Measurements from ENCODE around the gene TTLL12.

The TTLL12 gene

GRCh38 chr22:43171607-43172006 lies 15.3 kb downstream of the TTLL12 start:
- intact Hi-C loops (cut with DNase I; ENCODE audit: low total_unique reads), result no loop called here
- no peak overlapping the region for H3K4me3 ChIP-seq
- no peak for DNase-seq

GRCh38 chr22:43171019-43171491 lies 15.9 kb downstream of the TTLL12 start:
- Histone ChIP-seq H3K36me3 (peaks cover 42 to 97% (median 73%) of the 10 kb centered on the region in 3 donors), H3K4me1 (peaks cover 0 to 7% (median 5%) of the 10 kb centered on the region in 4 donors), H3K9me3 (no peaks in the 10 kb centered on the region), H3K27ac (no peak overlapping the region), H3K27me3 (no peaks in the 10 kb centered on the region), H3K4me3 (no peak overlapping the region)
- no peak for DNase-seq
- intact Hi-C loops (cut with DNase I; ENCODE audit: low total_unique reads), result no loop called here
- no peak for TF ChIP-seq CTCF (IDR thresholded peaks at IDR 0.05)

More at GRCh38 chr22:43171607-43172006, 15.3 kb downstream of the TTLL12 start:
- peaks cover 0 to 7% (median 5%) of the 10 kb centered on the region in 4 donors for H3K4me1 ChIP-seq
- H3K9me3 ChIP-seq, result no peaks in the 10 kb centered on the region
- TF ChIP-seq CTCF (IDR thresholded peaks at IDR 0.05), result no peak
- H3K27ac ChIP-seq, result no peak overlapping the region
- H3K27me3 ChIP-seq, result no peaks in the 10 kb centered on the region
- peaks cover 42 to 99% (median 73%) of the 10 kb centered on the region in 3 donors for H3K36me3 ChIP-seq

GRCh38 chr22:43170131-43170480 lies 16.8 kb downstream of the TTLL12 start:
- Histone ChIP-seq H3K4me1 (peaks cover 0 to 7% (median 5%) of the 10 kb centered on the region in 4 donors), H3K27ac (no peak overlapping the region), H3K4me3 (no peak overlapping the region), H3K27me3 (no peaks in the 10 kb centered on the region), H3K9me3 (no peaks in the 10 kb centered on the region), H3K36me3 (peaks cover 42 to 88% (median 68%) of the 10 kb centered on the region in 3 donors)
- TF ChIP-seq CTCF (IDR thresholded peaks at IDR 0.05), result no peak
- intact Hi-C loops (cut with DNase I; ENCODE audit: low total_unique reads), result no loop called here
- DNase-seq, result no peak

- TF ChIP-seq CTCF (IDR thresholded peaks at IDR 0.05), result no peak
- no peak overlapping the region for H3K4me3 ChIP-seq
- intact Hi-C loops (cut with DNase I; ENCODE audit: low total_unique reads), result no loop called here
- H3K4me1 ChIP-seq, result peaks cover 0 to 10% (median 5%) of the 10 kb centered on the region in 4 donors
- H3K27me3 ChIP-seq, result no peaks in the 10 kb centered on the region
- H3K27ac ChIP-seq, result no peak overlapping the region
- peaks cover 38 to 82% (median 62%) of the 10 kb centered on the region in 3 donors for H3K36me3 ChIP-seq
- DNase-seq, result no peak
- H3K9me3 ChIP-seq, result no peaks in the 10 kb centered on the region
These were observed 17.4 kb downstream of the TTLL12 start for GRCh38 chr22:43169310-43170130.

- H3K9me3 ChIP-seq, result no peaks in the 10 kb centered on the region
- no peak for DNase-seq
- TF ChIP-seq CTCF (IDR thresholded peaks at IDR 0.05), result no peak
- peaks cover 32 to 75% (median 55%) of the 10 kb centered on the region in 3 donors for H3K36me3 ChIP-seq
- peak overlapping the region in 1 of 2 donors; percentile 24 for H3K27ac ChIP-seq
- intact Hi-C loops (cut with DNase I; ENCODE audit: low total_unique reads), result no loop called here
- no peak overlapping the region for H3K4me3 ChIP-seq
- peaks cover 0 to 18% (median 6%) of the 10 kb centered on the region in 4 donors for H3K4me1 ChIP-seq
- H3K27me3 ChIP-seq, result no peaks in the 10 kb centered on the region
These were observed 18.2 kb downstream of the TTLL12 start for GRCh38 chr22:43168471-43169309.
